Skeletal muscle tissue (tissue), 4 donors: ENCODE results near the gene NUDT3. TPM values are rescaled to one million over a fixed set of nuclear protein-coding genes. Genes with fewer than 3 reads are reported as not detected.
"Not testable (repeated sequence)": the region's sequence is repeated elsewhere in the genome, so short reads cannot be mapped to it uniquely, and the experiment has no call there.

Source experiments
- H3K27ac ChIP-seq: one replicate; pipeline ENCODE4 v1.7.0; 2013; ENCODE audit warnings: mild to moderate bottlenecking, low read depth, low read length, inconsistent platforms
- H3K27me3 ChIP-seq, 3 donors: one replicate each; pipeline ENCODE4 v1.7.0; 2013; ENCODE audit warnings: low read length in 3 of 3; ENCODE audit not compliant: control insufficient read depth in 3 of 3, insufficient read depth in 3 of 3
- H3K36me3 ChIP-seq, 3 donors: one replicate each; pipeline ENCODE4 v1.7.0; 2013; ENCODE audit warnings: low read length in 3 of 3; ENCODE audit not compliant: control insufficient read depth in 3 of 3, insufficient read depth in 3 of 3
- H3K4me1 ChIP-seq, 3 donors: one replicate each; pipeline ENCODE4 v1.7.0; 2013; ENCODE audit warnings: low read length in 3 of 3, mild to moderate bottlenecking in 3 of 3; ENCODE audit not compliant: control insufficient read depth in 3 of 3, insufficient read depth in 3 of 3
- H3K4me3 ChIP-seq, 3 donors: one replicate each; pipeline ENCODE4 v1.7.0; 2013; ENCODE audit warnings: low read length in 3 of 3
- H3K9ac ChIP-seq, 3 donors: one replicate each; pipeline ENCODE4 v1.7.0; 2013; ENCODE audit warnings: low read length in 3 of 3, mild to moderate bottlenecking in 3 of 3, moderate library complexity in 2 of 3, low read depth in 1 of 3
- H3K9me3 ChIP-seq, 3 donors: one replicate each; pipeline ENCODE4 v1.7.0; 2013; ENCODE audit warnings: low read length in 3 of 3; ENCODE audit not compliant: control insufficient read depth in 3 of 3
- total RNA-seq: library from RNA; depleted of rRNA; stranded (reverse); fragments of >200 nt; gene quantifications from one replicate; pipeline ENCODE4 v1.2.3, GENCODE V29; 2014
- donor health status: Osteomylitis.

NUDT3 gene
- total RNA-seq, 1 donor from 2014 or later, result 28.7 TPM

- no peak overlapping the region for H3K4me3 ChIP-seq
- peaks cover 3 to 12% (median 11%) of the 10 kb centered on the region in 3 donors for H3K4me1 ChIP-seq
- peak overlapping the region; percentile 76 for H3K27ac ChIP-seq
- H3K9ac ChIP-seq, result peak overlapping the region in 2 of 3 donors; percentile 10 to 16
- H3K9me3 ChIP-seq, result no peaks in the 10 kb centered on the region
- no peaks in the 10 kb centered on the region for H3K36me3 ChIP-seq
- no peaks in the 10 kb centered on the region for H3K27me3 ChIP-seq
Measured at GRCh38 chr6:34324738-34325444, 67.6 kb downstream of the NUDT3 start.

GRCh38 chr6:34324221-34324620 lies 68.2 kb downstream of the NUDT3 start:
- H3K36me3 ChIP-seq, H3K27me3 ChIP-seq, H3K9me3 ChIP-seq, H3K4me3 ChIP-seq: not testable (repeated sequence)
- Histone ChIP-seq H3K27ac (peak overlapping the region; percentile 76), H3K9ac (peak overlapping the region in 1 of 3 donors; percentile 16), H3K4me1 (peaks cover 3 to 16% (median 14%) of the 10 kb centered on the region in 3 donors)

GRCh38 chr6:34323300-34323699 lies 69.2 kb downstream of the NUDT3 start:
- Histone ChIP-seq H3K4me3 (no peak overlapping the region), H3K9ac (no peak overlapping the region), H3K9me3 (no peaks in the 10 kb centered on the region), H3K27ac (no peak overlapping the region), H3K27me3 (no peaks in the 10 kb centered on the region), H3K4me1 (peaks cover 7 to 22% (median 20%) of the 10 kb centered on the region in 3 donors), H3K36me3 (no peaks in the 10 kb centered on the region)

DNA sequence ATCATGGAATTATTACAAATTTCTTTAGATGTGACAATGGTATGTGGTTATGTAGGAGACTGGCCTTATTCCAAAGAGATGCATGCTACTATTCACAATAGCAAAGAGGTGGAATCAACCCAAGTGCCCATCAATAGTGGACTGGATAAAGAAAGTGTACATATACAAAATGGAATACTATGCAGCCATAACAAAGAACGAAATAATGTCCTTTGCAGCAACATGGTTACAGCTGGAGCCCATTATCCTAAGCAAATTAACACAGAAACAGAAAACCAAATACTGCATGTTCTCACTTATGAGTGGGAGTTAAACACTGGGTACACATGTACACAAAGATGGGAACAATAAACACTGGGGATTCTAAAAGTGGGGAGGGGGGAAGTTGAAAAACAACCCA lies 69.7 kb downstream of the NUDT3 start:
- H3K36me3 ChIP-seq, result no peaks in the 10 kb centered on the region
- no peaks in the 10 kb centered on the region for H3K27me3 ChIP-seq
- no peak overlapping the region for H3K4me3 ChIP-seq
- H3K27ac ChIP-seq, result no peak overlapping the region
- peaks cover 12 to 22% (median 22%) of the 10 kb centered on the region in 3 donors for H3K4me1 ChIP-seq
- H3K9ac ChIP-seq, result no peak overlapping the region
- H3K9me3 ChIP-seq, result no peaks in the 10 kb centered on the region

- no peak overlapping the region for H3K9ac ChIP-seq
- no peaks in the 10 kb centered on the region for H3K9me3 ChIP-seq
- no peaks in the 10 kb centered on the region for H3K36me3 ChIP-seq
- H3K4me3 ChIP-seq, result no peak overlapping the region
- H3K27me3 ChIP-seq, result no peaks in the 10 kb centered on the region
- H3K27ac ChIP-seq, result no peak overlapping the region
- peaks cover 21 to 29% (median 25%) of the 10 kb centered on the region in 3 donors for H3K4me1 ChIP-seq
Measured at GRCh38 chr6:34321821-34322220, 70.6 kb downstream of the NUDT3 start.

DNA sequence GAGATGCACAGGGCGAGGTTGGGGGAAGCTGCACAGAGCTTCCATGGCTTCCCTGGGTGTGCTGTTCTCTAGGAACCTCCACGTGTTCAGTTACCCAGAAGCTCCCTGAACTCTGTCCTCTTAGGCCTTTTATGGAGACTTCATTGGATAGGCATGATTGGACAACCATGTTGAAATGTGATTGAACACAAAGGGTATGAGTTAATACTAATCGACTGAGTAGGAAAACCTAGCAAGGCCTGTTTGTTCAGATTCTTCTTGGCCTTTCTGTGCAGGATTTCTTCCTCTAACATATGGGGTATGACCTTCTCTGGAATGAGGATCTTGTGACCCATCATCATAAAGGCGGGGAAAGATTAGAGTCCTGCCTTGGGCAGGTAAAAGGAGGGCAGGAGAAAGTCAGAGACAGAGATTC lies 73.0 kb downstream of the NUDT3 start:
- H3K36me3 ChIP-seq, result no peaks in the 10 kb centered on the region
- H3K4me3 ChIP-seq, result no peak overlapping the region
- H3K4me1 ChIP-seq, result peaks cover 25 to 27% (median 27%) of the 10 kb centered on the region in 3 donors
- H3K9me3 ChIP-seq, result no peaks in the 10 kb centered on the region
- H3K27ac ChIP-seq, result peak overlapping the region; percentile 8
- no peaks in the 10 kb centered on the region for H3K27me3 ChIP-seq
- no peak overlapping the region for H3K9ac ChIP-seq

- no peak overlapping the region for H3K4me3 ChIP-seq
- H3K9ac ChIP-seq, result no peak overlapping the region
- no peaks in the 10 kb centered on the region for H3K27me3 ChIP-seq
- H3K4me1 ChIP-seq, result peaks cover 24 to 27% (median 25%) of the 10 kb centered on the region in 3 donors
- H3K27ac ChIP-seq, result peak overlapping the region; percentile 8
- H3K36me3 ChIP-seq, result no peaks in the 10 kb centered on the region
- H3K9me3 ChIP-seq, result no peaks in the 10 kb centered on the region
Measured at GRCh38 chr6:34318499-34319470, 73.7 kb downstream of the NUDT3 start.

DNA sequence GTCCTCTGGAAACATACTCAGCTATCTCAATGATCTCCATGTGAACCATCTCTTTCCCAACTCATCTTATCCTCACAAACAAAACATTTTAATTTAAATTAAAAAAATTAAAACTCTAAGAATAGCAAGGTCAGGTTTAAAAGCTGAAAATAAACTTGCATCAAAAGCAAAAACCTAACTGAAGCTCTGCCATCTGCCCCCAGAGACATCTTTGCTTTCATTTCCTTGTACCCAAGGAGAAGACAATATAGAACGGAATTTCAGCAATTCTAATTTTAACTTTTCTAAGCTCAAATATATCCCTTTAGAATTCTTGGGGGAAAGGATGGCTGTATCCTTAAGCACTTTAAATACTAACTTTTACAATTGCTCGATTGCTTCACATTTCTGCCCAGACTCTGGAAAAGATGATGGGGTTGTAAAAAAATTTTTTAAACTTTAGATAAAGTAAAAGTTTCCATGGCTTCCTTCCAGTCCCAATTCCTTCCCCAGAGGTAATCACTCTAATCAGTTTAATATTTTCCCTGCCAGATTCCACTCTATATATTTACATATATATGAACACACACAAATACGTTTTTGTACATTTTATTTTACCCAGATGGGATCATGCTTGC lies 74.5 kb downstream of the NUDT3 start:
- Histone ChIP-seq H3K4me3 (no peak overlapping the region), H3K9ac (no peak overlapping the region), H3K27me3 (no peaks in the 10 kb centered on the region), H3K36me3 (no peaks in the 10 kb centered on the region), H3K27ac (no peak overlapping the region), H3K9me3 (no peaks in the 10 kb centered on the region), H3K4me1 (peaks cover 24 to 27% (median 25%) of the 10 kb centered on the region in 3 donors)

- Histone ChIP-seq H3K9me3 (no peaks in the 10 kb centered on the region), H3K36me3 (no peaks in the 10 kb centered on the region), H3K9ac (no peak overlapping the region), H3K4me3 (no peak overlapping the region), H3K27me3 (no peaks in the 10 kb centered on the region), H3K4me1 (peaks cover 24 to 27% (median 25%) of the 10 kb centered on the region in 3 donors), H3K27ac (peak overlapping the region; percentile 10)
Measured at GRCh38 chr6:34317172-34317477, 75.3 kb downstream of the NUDT3 start.
